GM19372 (cell line): ENCODE measurements around the gene CAPNS2.
"Not testable (repeated sequence)": the region's sequence is repeated elsewhere in the genome, so short reads cannot be mapped to it uniquely, and the experiment has no call there.

Experiments used
- ATAC-seq: cut with Tn5 transposase; IDR thresholded peaks from one replicate; pipeline ENCODE4 v1.9.1; 2021; ENCODE audit warnings: mild to moderate bottlenecking, low read depth, moderate library complexity; ENCODE audit not compliant: unreplicated experiment

CAPNS2 gene

GRCh38 chr16:55567382-55567781 is 898 bp downstream of the CAPNS2 start:
- ATAC-seq = no peak

- ATAC-seq = no peak
Observed at GRCh38 chr16:55568207-55568606, 1.7 kb downstream of the CAPNS2 start.

- no peak for ATAC-seq
Observed at GRCh38 chr16:55569025-55569424, 2.5 kb downstream of the CAPNS2 start.

- ATAC-seq = no peak
Observed at GRCh38 chr16:55570159-55570558, 3.7 kb downstream of the CAPNS2 start.

GRCh38 chr16:55571191-55571897 is 4.9 kb downstream of the CAPNS2 start:
- no peak for ATAC-seq

- no peak for ATAC-seq
Observed at GRCh38 chr16:55572439-55572838, 6.0 kb downstream of the CAPNS2 start.

- ATAC-seq = no peak
Observed at GRCh38 chr16:55574811-55575210, 8.3 kb downstream of the CAPNS2 start.

GRCh38 chr16:55575496-55575895 is 9.0 kb downstream of the CAPNS2 start:
- ATAC-seq = no peak

- no peak for ATAC-seq
Observed at GRCh38 chr16:55576384-55576783, 9.9 kb downstream of the CAPNS2 start.

- ATAC-seq = no peak
Observed at GRCh38 chr16:55577887-55578286, 11.4 kb downstream of the CAPNS2 start.

- no peak for ATAC-seq
Observed at GRCh38 chr16:55585631-55586030, 19.1 kb downstream of the CAPNS2 start.

GRCh38 chr16:55588799-55589198 is 22.3 kb downstream of the CAPNS2 start:
- ATAC-seq = no peak

GRCh38 chr16:55592306-55592705 is 25.8 kb downstream of the CAPNS2 start:
- no peak for ATAC-seq

- ATAC-seq = no peak
Observed at GRCh38 chr16:55597928-55598327, 31.4 kb downstream of the CAPNS2 start.

- no peak for ATAC-seq
Observed at GRCh38 chr16:55605754-55606336, 39.4 kb downstream of the CAPNS2 start.

GRCh38 chr16:55613613-55614335 is 47.3 kb downstream of the CAPNS2 start:
- no peak for ATAC-seq

- ATAC-seq = no peak
Observed at GRCh38 chr16:55615071-55615470, 48.6 kb downstream of the CAPNS2 start.

- not testable (repeated sequence) for ATAC-seq
Observed at GRCh38 chr16:55615670-55616069, 49.2 kb downstream of the CAPNS2 start.
